ENCODE results near the gene CLEC10A.
"Not testable (repeated sequence)": the region's sequence is repeated elsewhere in the genome, so short reads cannot be mapped to it uniquely, and the experiment has no call there.

CLEC10A gene

DNA sequence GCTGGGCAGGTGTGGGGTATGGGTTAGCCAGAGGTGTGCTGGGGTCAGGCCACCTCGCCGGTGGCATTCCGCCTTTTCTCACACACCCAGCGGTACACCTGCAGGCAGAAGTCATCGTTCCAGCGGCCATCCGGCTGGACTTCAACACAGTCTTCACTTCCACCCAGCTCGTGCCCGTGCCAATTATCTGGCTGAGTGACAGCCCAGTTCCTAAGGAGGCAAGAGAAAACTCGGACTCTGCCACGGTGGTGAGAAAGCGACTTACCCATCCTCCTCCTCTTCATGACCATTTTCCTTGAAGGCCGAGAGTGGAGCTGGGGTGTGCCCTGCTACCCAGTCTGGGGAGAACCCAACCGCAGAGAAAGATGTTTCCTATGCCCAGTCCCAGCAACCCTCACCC lies 21.5 kb upstream of the CLEC10A start:
- Histone ChIP-seq H3K27me3 (ENCODE audit: control insufficient read depth in 1 of 2, insufficient read depth in 1 of 2, low read length in 2 of 2) (peaks cover 25 to 53% of the 10 kb centered on the region in 2 experiments), H4K91ac (ENCODE audit: low read length) (no peak overlapping the region), H3K9me3 (ENCODE audit: control insufficient read depth, low read length) (no peaks in the 10 kb centered on the region), H2BK15ac (ENCODE audit: low read depth, poor library complexity, severe bottlenecking) (no peak overlapping the region), H3K4me3 (ENCODE audit: insufficient read depth in 1 of 2, low read depth in 1 of 2, low read length in 2 of 2) (no peak overlapping the region), H2BK120ac (ENCODE audit: low read depth, low read length) (no peak overlapping the region), H2BK12ac (ENCODE audit: low read length in 2 of 2) (no peak overlapping the region), H2BK5ac (ENCODE audit: low read depth, low read length, poor library complexity, severe bottlenecking) (no peak overlapping the region), H3K14ac (ENCODE audit: low read length in 2 of 2) (no peak overlapping the region), H3K27ac (ENCODE audit: low read length, poor library complexity, severe bottlenecking) (no peak overlapping the region), H3K79me1 (replicated peaks; ENCODE audit: low read length, poor library complexity, severe bottlenecking) (no peaks in the 10 kb centered on the region), H3K4ac (ENCODE audit: low read depth in 1 of 2, low read length in 2 of 2) (no peak overlapping the region), H2AFZ (ENCODE audit: low read depth, low read length) (no peak overlapping the region), H2AK5ac (ENCODE audit: low read length, severe bottlenecking) (no peak overlapping the region), H3K4me1 (ENCODE audit: control insufficient read depth, insufficient read depth, low read depth, low read length) (no peaks in the 10 kb centered on the region), H3K23ac (ENCODE audit: low read length in 2 of 2) (no peak overlapping the region), H3K4me2 (ENCODE audit: low read length, poor library complexity, severe bottlenecking) (no peak overlapping the region), H3K18ac (ENCODE audit: low read depth in 1 of 2, low read length in 2 of 2) (no peak overlapping the region), H4K8ac (ENCODE audit: low read length) (no peak overlapping the region), H3K36me3 (ENCODE audit: control insufficient read depth in 1 of 2, insufficient read depth in 2 of 2, low read depth in 1 of 2, low read length in 2 of 2) (no peaks in the 10 kb centered on the region), H3K9ac (ENCODE audit: low read length) (no peak overlapping the region)
- WGBS: 94% methylated on average over 12 of the region's 14 CpGs
- DNase-seq: no peak

DNA sequence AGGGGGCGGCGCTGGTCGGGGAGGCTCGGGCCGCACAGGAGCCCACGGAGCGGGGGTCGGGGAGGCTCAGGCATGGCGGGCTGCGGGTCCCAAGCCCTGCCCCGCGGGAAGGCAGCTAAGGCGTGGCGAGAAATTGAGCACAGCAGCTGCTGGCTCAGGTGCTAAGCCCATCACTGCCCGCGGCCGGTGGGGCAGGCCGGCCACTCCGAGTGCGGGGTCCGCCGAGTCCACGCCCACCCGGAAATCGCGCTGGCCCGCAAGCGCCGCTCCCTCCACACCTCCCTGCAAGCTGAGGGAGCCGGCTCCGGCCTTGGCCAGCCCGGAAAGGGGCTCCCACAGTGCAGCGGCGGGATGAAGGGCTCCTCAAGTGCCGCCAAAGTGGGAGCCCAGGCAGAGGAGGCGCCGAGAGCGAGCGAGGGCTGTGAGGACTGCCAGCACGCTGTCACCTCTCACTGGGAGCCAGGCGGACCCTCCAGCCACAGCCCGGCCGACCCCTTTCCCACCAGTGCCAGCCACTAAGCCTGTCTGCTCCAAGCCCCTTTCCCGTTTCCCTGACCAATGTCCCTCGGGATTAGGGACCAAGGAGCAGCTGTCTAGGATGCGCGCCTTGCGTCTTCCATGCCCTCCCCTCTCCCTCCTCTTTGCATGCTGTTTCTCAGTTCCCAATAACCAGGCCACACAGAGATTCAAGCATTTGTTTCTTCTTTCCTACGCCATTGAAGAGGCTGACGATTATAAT lies 20.8 kb upstream of the CLEC10A start:
- not testable (repeated sequence) for H3K36me3 ChIP-seq (ENCODE audit: control insufficient read depth in 1 of 2, insufficient read depth in 2 of 2, low read depth in 1 of 2, low read length in 2 of 2); H3K18ac ChIP-seq (ENCODE audit: low read depth in 1 of 2, low read length in 2 of 2); H3K23ac ChIP-seq (ENCODE audit: low read length in 2 of 2); H2BK5ac ChIP-seq (ENCODE audit: low read depth, low read length, poor library complexity, severe bottlenecking); H2AFZ ChIP-seq (ENCODE audit: low read depth, low read length); H3K9me3 ChIP-seq (ENCODE audit: control insufficient read depth, low read length); H3K27ac ChIP-seq (ENCODE audit: low read length, poor library complexity, severe bottlenecking); H3K9ac ChIP-seq (ENCODE audit: low read length); H3K4ac ChIP-seq (ENCODE audit: low read depth in 1 of 2, low read length in 2 of 2); H2AK5ac ChIP-seq (ENCODE audit: low read length, severe bottlenecking); H3K4me3 ChIP-seq (ENCODE audit: insufficient read depth in 1 of 2, low read depth in 1 of 2, low read length in 2 of 2); H2BK120ac ChIP-seq (ENCODE audit: low read depth, low read length); H3K79me1 ChIP-seq (replicated peaks; ENCODE audit: low read length, poor library complexity, severe bottlenecking); H3K14ac ChIP-seq (ENCODE audit: low read length in 2 of 2); H4K8ac ChIP-seq (ENCODE audit: low read length); H3K4me2 ChIP-seq (ENCODE audit: low read length, poor library complexity, severe bottlenecking); DNase-seq; H2BK15ac ChIP-seq (ENCODE audit: low read depth, poor library complexity, severe bottlenecking); H2BK12ac ChIP-seq (ENCODE audit: low read length in 2 of 2); H3K4me1 ChIP-seq (ENCODE audit: control insufficient read depth, insufficient read depth, low read depth, low read length)
- 94% methylated on average over 42 of the region's 50 CpGs for WGBS
- H3K27me3 ChIP-seq (ENCODE audit: control insufficient read depth in 1 of 2, insufficient read depth in 1 of 2, low read length in 2 of 2): peaks cover 25 to 51% of the 10 kb centered on the region in 2 experiments
- H4K91ac ChIP-seq (ENCODE audit: low read length): peak overlapping the region; percentile 47

DNA sequence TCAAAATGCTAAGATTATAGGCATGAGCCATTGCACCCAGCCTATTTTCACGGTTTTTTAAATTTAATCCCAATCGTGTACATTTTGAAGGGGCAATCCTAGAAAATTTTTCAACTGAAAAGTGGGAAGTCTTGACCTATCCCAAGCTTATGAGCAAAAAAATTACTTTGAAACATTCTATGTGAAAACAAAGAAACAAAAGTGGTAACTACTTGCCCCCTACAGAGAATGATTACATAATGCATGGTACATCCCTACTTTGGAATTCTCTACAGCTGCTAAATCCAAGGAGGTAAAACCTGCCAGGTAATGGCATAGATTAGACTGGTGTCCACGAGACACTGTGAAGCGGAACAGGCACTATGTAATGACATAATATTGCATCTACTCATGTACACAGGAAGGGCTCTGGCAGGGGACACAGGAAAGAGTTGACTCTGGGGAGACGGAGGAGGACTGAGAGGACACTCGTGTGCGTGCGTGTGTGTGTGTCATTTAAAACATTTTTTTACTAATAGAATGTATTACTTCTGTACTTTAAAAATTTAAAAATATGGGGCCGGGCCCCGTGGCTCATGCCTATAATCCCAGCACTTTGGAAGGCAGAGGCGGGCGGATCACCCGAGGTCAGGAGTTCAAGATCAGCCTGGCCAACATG lies 18.9 kb upstream of the CLEC10A start:
- Histone ChIP-seq H2BK12ac (ENCODE audit: low read length in 2 of 2) (no peak overlapping the region), H4K91ac (ENCODE audit: low read length) (no peak overlapping the region), H3K4me3 (ENCODE audit: insufficient read depth in 1 of 2, low read depth in 1 of 2, low read length in 2 of 2) (no peak overlapping the region), H3K27ac (ENCODE audit: low read length, poor library complexity, severe bottlenecking) (no peak overlapping the region), H2BK120ac (ENCODE audit: low read depth, low read length) (no peak overlapping the region), H3K9ac (ENCODE audit: low read length) (no peak overlapping the region), H3K4me2 (ENCODE audit: low read length, poor library complexity, severe bottlenecking) (no peak overlapping the region), H3K27me3 (ENCODE audit: control insufficient read depth in 1 of 2, insufficient read depth in 1 of 2, low read length in 2 of 2) (peaks cover 34 to 54% of the 10 kb centered on the region in 2 experiments), H4K8ac (ENCODE audit: low read length) (no peak overlapping the region), H3K79me1 (replicated peaks; ENCODE audit: low read length, poor library complexity, severe bottlenecking) (no peaks in the 10 kb centered on the region), H2AFZ (ENCODE audit: low read depth, low read length) (no peak overlapping the region), H2AK5ac (ENCODE audit: low read length, severe bottlenecking) (no peak overlapping the region), H2BK5ac (ENCODE audit: low read depth, low read length, poor library complexity, severe bottlenecking) (no peak overlapping the region), H3K23ac (ENCODE audit: low read length in 2 of 2) (no peak overlapping the region), H3K4ac (ENCODE audit: low read depth in 1 of 2, low read length in 2 of 2) (no peak overlapping the region), H3K14ac (ENCODE audit: low read length in 2 of 2) (no peak overlapping the region), H3K4me1 (ENCODE audit: control insufficient read depth, insufficient read depth, low read depth, low read length) (no peaks in the 10 kb centered on the region), H2BK15ac (ENCODE audit: low read depth, poor library complexity, severe bottlenecking) (no peak overlapping the region), H3K18ac (ENCODE audit: low read depth in 1 of 2, low read length in 2 of 2) (no peak overlapping the region), H3K36me3 (ENCODE audit: control insufficient read depth in 1 of 2, insufficient read depth in 2 of 2, low read depth in 1 of 2, low read length in 2 of 2) (no peaks in the 10 kb centered on the region), H3K9me3 (ENCODE audit: control insufficient read depth, low read length) (no peaks in the 10 kb centered on the region)
- 91% methylated on average over 9 of the region's 13 CpGs for WGBS
- DNase-seq: no peak

DNA sequence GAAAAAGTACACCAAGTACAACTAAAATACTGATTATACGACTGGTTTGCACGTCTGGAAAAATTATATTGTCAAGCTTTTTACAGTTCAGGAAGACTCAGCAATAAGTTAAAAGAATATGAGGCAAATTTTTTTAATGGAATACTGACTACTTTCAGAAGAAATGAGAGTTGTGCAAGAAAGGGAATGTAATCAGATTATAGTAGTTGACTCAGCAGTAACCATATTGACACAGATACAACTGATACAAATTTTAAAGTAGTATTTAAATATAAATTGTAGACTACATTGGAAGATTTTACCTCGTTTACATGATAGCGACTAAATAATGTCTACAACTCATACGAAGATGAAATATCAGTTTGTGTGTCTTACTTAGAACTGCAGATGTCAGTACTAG lies 17.9 kb upstream of the CLEC10A start:
- Histone ChIP-seq H2BK5ac (ENCODE audit: low read depth, low read length, poor library complexity, severe bottlenecking) (no peak overlapping the region), H3K4ac (ENCODE audit: low read depth in 1 of 2, low read length in 2 of 2) (no peak overlapping the region), H2AK5ac (ENCODE audit: low read length, severe bottlenecking) (no peak overlapping the region), H3K4me2 (ENCODE audit: low read length, poor library complexity, severe bottlenecking) (no peak overlapping the region), H3K79me1 (replicated peaks; ENCODE audit: low read length, poor library complexity, severe bottlenecking) (no peaks in the 10 kb centered on the region), H3K23ac (ENCODE audit: low read length in 2 of 2) (no peak overlapping the region), H2AFZ (ENCODE audit: low read depth, low read length) (no peak overlapping the region), H3K27ac (ENCODE audit: low read length, poor library complexity, severe bottlenecking) (no peak overlapping the region), H3K9me3 (ENCODE audit: control insufficient read depth, low read length) (no peaks in the 10 kb centered on the region), H3K4me1 (ENCODE audit: control insufficient read depth, insufficient read depth, low read depth, low read length) (no peaks in the 10 kb centered on the region), H4K8ac (ENCODE audit: low read length) (no peak overlapping the region), H3K36me3 (ENCODE audit: control insufficient read depth in 1 of 2, insufficient read depth in 2 of 2, low read depth in 1 of 2, low read length in 2 of 2) (no peaks in the 10 kb centered on the region), H3K18ac (ENCODE audit: low read depth in 1 of 2, low read length in 2 of 2) (no peak overlapping the region), H2BK120ac (ENCODE audit: low read depth, low read length) (no peak overlapping the region), H3K27me3 (ENCODE audit: control insufficient read depth in 1 of 2, insufficient read depth in 1 of 2, low read length in 2 of 2) (peaks cover 29 to 51% of the 10 kb centered on the region in 2 experiments), H4K91ac (ENCODE audit: low read length) (no peak overlapping the region), H2BK12ac (ENCODE audit: low read length in 2 of 2) (no peak overlapping the region), H3K14ac (ENCODE audit: low read length in 2 of 2) (no peak overlapping the region), H2BK15ac (ENCODE audit: low read depth, poor library complexity, severe bottlenecking) (no peak overlapping the region), H3K9ac (ENCODE audit: low read length) (no peak overlapping the region), H3K4me3 (ENCODE audit: insufficient read depth in 1 of 2, low read depth in 1 of 2, low read length in 2 of 2) (no peak overlapping the region)
- WGBS: 83% methylated on average over 2 of the region's 5 CpGs
- no peak for DNase-seq
